DLD1 (cell line): Measurements from ENCODE around the gene FLYWCH1.

ENCODE experiments used
- in situ Hi-C: cut with HindIII; loops from 2 replicates; pipeline ENCODE4 v1.10.0; 2017; ENCODE audit warnings: low sequenced_read_pairs

Gene FLYWCH1

GRCh38 chr16:2968738-2969544 lies 57.2 kb downstream of the FLYWCH1 start, which contains the start of gene PAQR4:
PAQR4 (plus strand) TSS chr16:2969348; CDS start chr16:2969675, 327 bp downstream.
- in situ Hi-C loops = no loop called here

GRCh38 chr16:2969545-2970521 lies 58.1 kb downstream of the FLYWCH1 start:
- in situ Hi-C loops = no loop called here

- in situ Hi-C loops = no loop called here
Observed at GRCh38 chr16:2970563-2970962, 58.8 kb downstream of the FLYWCH1 start.

GRCh38 chr16:2971134-2971984 lies 59.6 kb downstream of the FLYWCH1 start:
- in situ Hi-C loops = no loop called here

GRCh38 chr16:2971985-2972784 lies 60.5 kb downstream of the FLYWCH1 start:
- in situ Hi-C loops = no loop called here

GRCh38 chr16:2973093-2973492 lies 61.4 kb downstream of the FLYWCH1 start:
- in situ Hi-C loops = no loop called here

- in situ Hi-C loops = no loop called here
Observed at GRCh38 chr16:2973605-2974318, 62.0 kb downstream of the FLYWCH1 start.

- in situ Hi-C loops = no loop called here
Observed at GRCh38 chr16:2974319-2975056, 62.8 kb downstream of the FLYWCH1 start.

- in situ Hi-C loops = no loop called here
Observed at GRCh38 chr16:2975161-2975795, 63.5 kb downstream of the FLYWCH1 start.

- in situ Hi-C loops = no loop called here
Observed at GRCh38 chr16:2976201-2976600, 64.5 kb downstream of the FLYWCH1 start.

- in situ Hi-C loops = no loop called here
Observed at GRCh38 chr16:2976673-2977072, 64.9 kb downstream of the FLYWCH1 start.

- in situ Hi-C loops = no loop called here
Observed at GRCh38 chr16:2977440-2977839, 65.7 kb downstream of the FLYWCH1 start.

GRCh38 chr16:2979669-2980226 lies 68.0 kb downstream of the FLYWCH1 start:
- in situ Hi-C loops = no loop called here

- in situ Hi-C loops = no loop called here
Observed at GRCh38 chr16:2980227-2981176, 68.8 kb downstream of the FLYWCH1 start, which contains the start of gene PKMYT1. PKMYT1 (minus strand) TSS chr16:2980446; CDS start chr16:2979657, 789 bp downstream.

- in situ Hi-C loops = no loop called here
Observed at GRCh38 chr16:2981177-2981898, 69.6 kb downstream of the FLYWCH1 start.

GRCh38 chr16:2981899-2982250 lies 70.1 kb downstream of the FLYWCH1 start:
- in situ Hi-C loops = no loop called here
